ENCODE measurements around the gene MGAT5B. TPM values are rescaled to one million over a fixed set of nuclear protein-coding genes. Genes with fewer than 3 reads are reported as not detected.

MGAT5B gene
- total RNA-seq, 1 experiment from 2014 or later: 4.4 TPM

GRCh38 chr17:76866774-76867577 lies 1.2 kb upstream of the MGAT5B start:
- RAD21 ChIA-PET (ENCODE audit: low non-redundant PET in 1 of 2, low total read pairs in 2 of 2, uncharacterized antibody in 2 of 2, unreplicated experiment in 2 of 2): interaction anchor here (1.7 to 1.9 kb wide), 2 partner anchors 189 to 200 kb away, joined by 10 to 13 read pairs (median 11); no protein-coding TSS in a partner anchor
- BruUV-seq (replicated peaks): no TSS peak
- DNase-seq (ENCODE audit: low read depth, low spot score): no peak
- H3K36me3 ChIP-seq (ENCODE audit: control insufficient read depth in 1 of 2, insufficient read depth in 2 of 2, low read length in 2 of 2): no peaks in the 10 kb centered on the region
- TF ChIP-seq ATF3 (IDR thresholded peaks at IDR 0.05): no peak
- TF ChIP-seq EGR1 (IDR thresholded peaks at IDR 0.05; ENCODE audit: low read depth): no peak
- no peak for TF ChIP-seq REST (IDR thresholded peaks at IDR 0.05; ENCODE audit: low read depth)
- TF ChIP-seq EZH2 (IDR thresholded peaks at IDR 0.05): no peak
- no peak for TF ChIP-seq ZNF274 (IDR thresholded peaks at IDR 0.05; ENCODE audit: low read depth, low read length)
- no peak for TF ChIP-seq EZH2phosphoT487 (IDR thresholded peaks at IDR 0.05; ENCODE audit: borderline replicate concordance)
- TF ChIP-seq SP1 (IDR thresholded peaks at IDR 0.05; ENCODE audit: low read depth): no peak
- CTCF ChIA-PET: interaction anchor here (1.5 to 2.5 kb wide), 8 partner anchors 13 to 388 kb away, joined by 5 to 73 read pairs (median 7); no protein-coding TSS in a partner anchor
- H3K4me1 ChIP-seq (ENCODE audit: control insufficient read depth in 1 of 2, insufficient read depth in 2 of 2, low read length in 2 of 2): peaks cover 20 to 37% of the 10 kb centered on the region in 2 experiments
- no peak overlapping the region for H3K27ac ChIP-seq (ENCODE audit: low read depth, low read length)
- intact Hi-C loops (cut with micrococcal nuclease): no loop called here
- H3K79me2 ChIP-seq (ENCODE audit: insufficient read depth, low read length): no peaks in the 10 kb centered on the region
- H4K20me1 ChIP-seq (ENCODE audit: insufficient read depth): no peaks in the 10 kb centered on the region
- H3K27me3 ChIP-seq (ENCODE audit: insufficient read depth, low read length): no peaks in the 10 kb centered on the region
- POLR2A ChIA-PET: no interaction called here
- no peak overlapping the region for H3K4me3 ChIP-seq (replicated peaks in 1 of 2; ENCODE audit: low read depth in 1 of 2, low read length in 2 of 2)
- H3K4me2 ChIP-seq (ENCODE audit: low read length): peak overlapping the region; percentile 65
- H3K9me2 ChIP-seq (ENCODE audit: insufficient read depth): no peaks in the 10 kb centered on the region
- ATAC-seq: no peak
- peak overlapping the region; percentile 46 for H2AFZ ChIP-seq (ENCODE audit: low read depth, low read length, poor library complexity, severe bottlenecking)
- no peak overlapping the region for H3K9ac ChIP-seq (ENCODE audit: low read length)
- no peaks in the 10 kb centered on the region for H3K9me3 ChIP-seq (ENCODE audit: control insufficient read depth in 1 of 2, insufficient read depth in 1 of 2, low read depth in 1 of 2, low read length in 2 of 2)
